Heart left ventricle (tissue), 13 donors: ENCODE results near the gene PCP4L1.
A peak's percentile ranks its signal among the peaks of the same experiment; 100 is the strongest.

Experiments
- CTCF ChIP-seq, 12 donors: fragments of 200-600 bp; sonication (generic) in 4 of 12; IDR thresholded peaks; one replicate each; pipeline versions ENCODE4 v1.5.0 to v1.8.0; 2018 to 2022; ENCODE audit warnings: antibody characterized with exemption in 12 of 12, mild to moderate bottlenecking in 5 of 12
- POLR2A ChIP-seq, 2 donors: fragments of 450-650 bp; IDR thresholded peaks; one replicate each; pipeline ENCODE4 v1.6.1; 2017; ENCODE audit warnings: antibody characterized with exemption in 2 of 2, mild to moderate bottlenecking in 2 of 2, moderate library complexity in 2 of 2
- donor health status: ischemic (EF 13 %, LVEDD 7.1; RV severe dilation, severe dysfunction).
- donor health status: DM: no; HTN: yes; CAD: no.
- donor health status: DM: no; HTN: no; CAD: no.
- donor health status: ischemic (EF 25% LVEDD 6.9; RV normal size, moderate dysfunction).
- donor health status: ischemic (EF 25% LVEDD 5.7; RV mildly dilated, moderate dysfunction).
- donor health status: ischemic (EF 35%, LVEDD 5.7; RV mildly dilated, moderate dysfunction).
- donor health status: nonischemic (EF 11% LVEDD 7.7; RV severe dilation, severe dysfunction).
- donor health status: DM: yes; HTN: yes; CAD: no.
- donor health status: PGD.
- donor health status: ischemic (EF 29% LVEDD 5.4; RV normal size, mild dysfunction).
- donor health status: nonischemic (EF 23%, LVEDD 6.1; RV moderate dilation, normal function).

- TF ChIP-seq CTCF (IDR thresholded peaks at IDR 0.05) = peak in 6 of 12 donors; percentile 11 to 29 (median 22)
- peak in 1 of 2 donors; percentile 72 for TF ChIP-seq POLR2A (IDR thresholded peaks at IDR 0.05)
Measured at GRCh38 chr1:161314201-161314981, 55.8 kb downstream of the PCP4L1 start, which contains the start of gene SDHC.
